GM19025 (cell line): ENCODE data around the gene CCDC136.
A peak's percentile ranks its signal among the peaks of the same experiment; 100 is the strongest.

Experiments used
- ATAC-seq: cut with Tn5 transposase; IDR thresholded peaks from one replicate; pipeline ENCODE4 v1.9.1; 2021; ENCODE audit warnings: mild to moderate bottlenecking, low read depth, moderate library complexity; ENCODE audit not compliant: unreplicated experiment

CCDC136 gene

DNA sequence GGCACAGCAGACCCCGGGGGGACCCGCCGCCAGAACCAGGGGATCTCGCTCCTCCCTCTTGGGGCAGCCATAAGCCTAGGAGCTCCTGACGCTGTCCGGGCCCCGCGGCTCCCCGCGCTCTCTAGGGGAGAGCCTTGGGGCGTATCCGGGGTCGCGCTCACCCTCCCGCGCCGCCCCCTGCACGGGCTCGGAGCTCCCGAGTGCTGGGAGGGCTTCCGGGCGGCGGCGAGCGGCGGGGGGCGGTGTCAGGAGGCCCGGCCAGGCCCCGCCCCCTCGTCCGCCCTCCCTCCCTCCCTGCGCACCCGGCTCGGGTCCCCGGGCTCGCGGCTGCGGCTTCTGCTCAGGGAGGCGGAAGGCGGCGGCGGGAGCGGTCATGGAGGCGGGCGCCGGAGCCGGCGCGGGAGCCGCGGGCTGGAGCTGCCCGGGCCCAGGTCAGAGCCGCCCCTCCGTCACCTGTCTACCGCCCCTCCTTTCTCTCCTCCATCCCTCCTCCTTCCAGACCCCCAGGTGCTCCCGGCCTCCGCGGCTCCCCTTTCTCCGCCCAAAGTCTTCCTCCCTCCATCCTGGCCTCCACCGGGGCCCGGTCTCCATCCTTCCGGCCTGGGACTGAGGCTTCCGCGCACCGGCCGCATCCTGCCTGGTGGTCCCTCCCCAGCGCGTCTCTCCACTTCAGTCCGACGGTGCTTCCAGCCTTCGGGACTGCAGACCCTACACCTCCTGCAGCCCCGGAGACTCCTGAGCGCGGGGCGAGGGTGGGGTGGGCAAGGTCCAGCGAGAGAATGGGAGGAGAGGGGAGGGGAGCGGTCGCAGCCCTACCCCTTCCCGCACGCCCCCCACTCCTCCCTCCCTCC, at the start of gene CCDC136:
CCDC136 (plus strand) TSS at position 848 of the 851 bp plus-strand sequence. CDS start 444 bp downstream, outside the sequence.
- ATAC-seq: peak; percentile 86

DNA sequence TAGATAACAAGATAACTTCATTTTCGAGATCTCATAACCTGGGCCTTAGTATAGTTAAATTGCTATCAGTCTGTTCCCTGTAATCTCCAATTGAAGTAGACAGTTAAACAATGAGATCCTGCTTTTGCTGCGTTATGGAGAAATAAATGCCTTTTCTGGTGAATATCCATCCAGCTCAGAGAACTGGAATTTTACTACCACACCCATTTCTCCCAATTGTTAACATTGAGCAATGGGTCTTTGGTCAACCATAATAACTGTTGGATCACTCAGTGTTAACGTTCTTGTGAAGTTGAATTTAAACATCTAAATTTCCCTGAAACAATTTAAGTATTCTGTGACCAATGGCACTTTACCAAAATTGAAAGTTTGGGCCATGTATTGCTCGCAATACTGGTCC, 49.6 kb upstream of the CCDC136 start:
- ATAC-seq: no peak

DNA sequence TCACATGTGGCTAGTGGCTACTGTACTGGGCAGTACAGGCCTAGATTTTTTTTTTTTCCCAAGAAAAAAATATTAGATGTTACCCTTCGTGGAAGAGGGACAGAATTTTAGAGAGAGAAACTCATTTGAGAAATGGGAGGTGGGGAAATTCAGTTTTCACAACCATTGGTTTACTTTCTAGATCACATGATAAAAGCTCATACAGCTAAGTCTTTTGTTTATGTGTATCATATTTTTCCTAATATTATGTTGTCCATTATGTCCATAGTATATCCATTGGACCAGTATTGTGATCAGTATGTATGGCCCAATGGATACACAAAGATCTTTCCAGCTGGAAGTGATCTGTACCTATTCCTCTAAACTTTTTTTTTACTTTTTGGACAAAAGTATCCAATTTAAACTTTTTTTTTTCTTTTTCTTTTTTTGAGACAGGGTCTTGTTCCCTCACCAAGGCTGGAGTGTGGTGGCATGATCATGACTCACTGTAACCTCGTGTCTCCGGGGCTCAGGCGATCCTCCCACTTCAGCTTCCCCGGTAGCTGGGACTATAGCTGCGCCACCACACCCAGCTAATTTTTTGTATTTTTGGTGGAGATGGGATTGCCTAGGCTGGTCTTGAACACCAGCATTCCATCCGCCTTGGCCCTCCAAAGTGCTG, 48.5 kb upstream of the CCDC136 start:
- no peak for ATAC-seq

DNA sequence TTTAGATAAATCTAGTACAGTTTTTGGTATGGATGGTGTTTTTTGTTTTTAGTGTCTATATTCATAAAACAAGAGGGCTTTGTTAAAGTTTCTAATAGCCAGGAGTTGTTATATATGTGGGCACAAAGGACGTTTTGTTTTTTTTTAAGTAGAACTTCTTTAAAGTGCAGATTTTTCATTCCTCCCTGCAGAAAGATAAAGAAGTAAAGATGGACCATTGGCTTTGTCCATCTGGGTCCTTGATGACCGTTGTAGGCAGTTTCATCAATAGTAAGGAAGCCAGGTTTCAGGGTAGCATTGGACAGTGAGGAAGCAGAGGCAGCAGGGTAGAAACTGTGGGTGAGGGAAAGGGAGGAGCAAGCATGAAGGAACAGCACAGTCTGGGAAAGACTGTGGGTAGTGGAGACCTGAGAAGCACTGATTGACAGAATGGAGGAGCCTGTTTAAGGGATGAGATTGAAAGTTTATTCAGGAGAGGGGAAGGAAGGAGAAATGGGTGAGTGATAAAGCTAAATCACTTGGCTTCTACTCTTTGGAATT, 47.3 kb upstream of the CCDC136 start:
- ATAC-seq: no peak

DNA sequence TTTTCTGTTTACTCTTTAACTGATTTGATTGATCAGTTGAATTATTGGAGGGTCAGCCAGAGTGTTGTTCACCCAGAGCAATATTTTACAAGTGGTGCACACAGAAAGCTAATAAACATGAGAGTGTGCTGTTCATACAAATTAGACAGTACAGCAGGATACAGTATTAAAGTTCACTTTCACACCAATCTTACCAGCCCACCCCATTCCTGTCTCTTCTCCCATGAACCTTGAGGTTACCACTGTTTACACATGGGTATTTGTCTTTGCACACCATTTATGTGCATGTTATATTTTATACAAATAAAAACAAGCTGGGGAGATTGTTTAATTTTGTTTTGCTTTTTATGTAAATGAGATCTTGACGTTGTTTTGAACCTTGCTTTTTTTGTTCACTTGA, 46.1 kb upstream of the CCDC136 start:
- ATAC-seq: no peak

DNA sequence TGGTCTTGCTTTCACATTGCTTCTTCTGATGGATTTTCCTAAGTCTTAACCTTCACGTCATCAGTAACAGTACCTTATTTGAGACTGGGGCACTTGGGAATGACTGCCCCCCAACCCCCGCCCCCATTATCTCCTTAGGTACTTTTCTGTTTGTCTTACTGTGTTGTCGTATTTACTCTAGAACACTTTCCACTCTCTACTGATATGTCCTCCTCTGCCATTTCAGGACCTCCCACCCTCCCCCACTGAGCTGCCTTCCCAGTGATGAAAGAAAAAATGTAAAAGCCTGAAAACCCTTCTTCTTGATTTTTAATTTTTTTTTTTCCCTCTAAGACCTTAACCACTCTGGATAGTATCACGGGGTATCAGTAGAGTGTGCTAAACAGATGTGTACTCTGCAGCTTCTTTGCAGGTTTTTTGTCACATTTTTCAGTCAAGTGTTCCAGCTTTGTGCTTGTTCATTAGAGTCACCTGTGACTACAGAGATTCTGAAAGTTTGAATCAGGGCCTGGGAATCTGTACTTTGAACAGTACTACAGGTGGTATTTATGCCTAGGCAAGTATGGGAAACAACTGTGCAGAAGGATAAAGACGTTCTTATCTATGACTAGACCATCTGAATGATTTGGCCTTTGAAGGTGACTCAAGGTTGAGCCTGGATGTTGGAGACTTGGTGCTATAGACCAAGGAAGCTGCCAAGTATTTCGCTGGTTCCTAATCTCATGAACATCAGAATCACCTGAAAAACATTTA, 44.3 kb upstream of the CCDC136 start:
- ATAC-seq: no peak

DNA sequence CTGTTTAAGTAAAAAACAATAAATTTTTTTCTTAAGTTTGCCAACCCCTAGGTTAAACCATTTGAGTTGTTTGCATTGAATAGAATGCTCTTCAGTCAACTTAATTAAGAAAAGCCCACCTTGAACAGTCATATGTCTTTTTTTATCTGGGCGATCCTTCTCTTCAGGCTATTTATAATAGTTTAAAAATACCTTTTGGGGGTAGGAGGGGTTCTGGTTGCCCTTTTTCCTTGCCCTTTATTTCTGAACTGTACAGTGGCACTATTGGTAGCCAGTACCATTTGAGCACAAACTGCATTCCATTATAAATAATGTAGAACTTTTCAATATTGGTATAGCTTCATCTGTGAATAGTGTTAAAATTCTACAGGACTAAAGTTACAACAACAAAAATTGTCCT, 39.5 kb upstream of the CCDC136 start:
- no peak for ATAC-seq

DNA sequence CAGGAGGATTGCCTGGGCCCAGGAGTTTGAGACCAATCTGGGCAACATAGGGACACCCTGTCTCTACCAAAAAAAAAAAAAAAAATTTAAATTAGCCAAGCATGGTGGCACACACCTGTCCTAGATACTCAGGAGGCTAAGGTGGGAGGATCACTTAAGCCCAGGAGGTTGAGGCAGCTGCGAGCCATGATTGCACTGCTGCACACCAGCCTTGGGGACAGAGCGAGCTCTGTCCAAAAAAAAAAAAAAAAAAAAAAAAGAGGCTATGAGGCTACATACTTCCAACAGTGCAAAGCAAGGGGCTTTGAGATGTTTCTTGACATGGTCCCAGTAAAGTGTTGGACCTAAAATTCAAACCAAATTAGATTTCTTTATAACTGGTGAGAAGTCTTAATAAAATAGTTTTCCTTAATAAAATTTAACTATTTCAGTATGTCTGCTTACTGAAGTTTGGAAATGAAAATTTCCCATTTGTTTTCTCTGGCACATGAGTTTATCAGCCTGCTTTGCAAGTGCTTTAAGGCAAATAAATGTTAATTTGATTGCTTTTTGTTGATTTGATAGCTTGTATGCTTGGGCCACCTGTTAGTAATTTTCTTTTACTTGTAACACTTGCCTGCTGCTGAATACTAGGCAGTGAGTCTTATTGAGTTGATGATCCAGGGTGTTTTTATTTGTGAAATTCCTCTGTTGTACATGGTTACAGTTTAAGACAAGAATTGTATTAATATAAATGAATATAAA, 36.5 kb upstream of the CCDC136 start:
- no peak for ATAC-seq

DNA sequence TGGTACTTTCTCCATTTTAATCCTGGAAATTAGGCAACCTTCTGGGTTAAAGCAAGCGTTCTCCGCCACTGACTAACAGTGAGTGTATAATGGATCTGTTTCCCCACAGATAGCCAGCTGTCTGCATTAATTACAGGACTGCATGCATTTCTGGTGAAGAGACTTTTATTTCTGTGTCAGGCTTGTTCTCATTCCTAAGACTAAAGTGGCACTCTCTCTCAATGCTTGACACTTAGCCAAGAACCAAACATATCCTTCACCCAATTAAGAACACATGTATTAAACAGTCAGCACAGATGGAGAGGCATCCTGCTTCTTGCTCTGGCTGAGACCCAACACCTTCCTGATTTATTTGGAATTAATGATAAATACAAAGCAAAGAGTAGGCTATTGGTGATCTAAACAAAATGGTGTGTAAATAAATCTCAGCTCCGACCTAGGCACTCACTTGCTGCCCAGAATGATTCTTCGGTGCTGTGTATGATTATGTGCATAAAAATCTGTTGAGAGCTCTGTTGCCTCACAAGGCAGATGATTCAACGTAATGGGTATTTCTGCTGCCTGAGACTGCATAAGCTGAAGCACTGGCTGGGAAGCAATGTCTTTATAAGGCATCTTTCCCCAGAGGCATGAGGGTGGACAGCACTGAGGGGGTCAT, 35.8 kb upstream of the CCDC136 start:
- no peak for ATAC-seq

DNA sequence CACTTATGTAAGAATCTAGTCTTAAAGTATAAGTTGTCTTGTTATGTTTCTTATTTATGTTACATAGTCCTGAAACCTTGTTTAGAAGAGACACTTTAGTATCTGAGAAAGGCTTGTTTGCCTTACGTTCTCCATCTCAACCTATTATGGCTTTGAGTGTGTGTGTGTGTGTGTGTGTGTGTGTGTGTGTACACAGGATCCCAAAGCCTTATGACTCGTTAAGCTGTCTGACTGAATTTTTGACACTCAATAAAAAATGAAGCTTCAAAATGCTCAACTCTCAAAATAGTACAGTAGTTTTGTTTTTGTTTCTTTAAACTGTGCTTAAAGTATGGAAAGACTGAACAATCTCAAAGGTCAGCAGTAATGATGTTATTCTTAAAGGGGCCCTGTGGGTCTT, 34.6 kb upstream of the CCDC136 start:
- ATAC-seq: no peak

DNA sequence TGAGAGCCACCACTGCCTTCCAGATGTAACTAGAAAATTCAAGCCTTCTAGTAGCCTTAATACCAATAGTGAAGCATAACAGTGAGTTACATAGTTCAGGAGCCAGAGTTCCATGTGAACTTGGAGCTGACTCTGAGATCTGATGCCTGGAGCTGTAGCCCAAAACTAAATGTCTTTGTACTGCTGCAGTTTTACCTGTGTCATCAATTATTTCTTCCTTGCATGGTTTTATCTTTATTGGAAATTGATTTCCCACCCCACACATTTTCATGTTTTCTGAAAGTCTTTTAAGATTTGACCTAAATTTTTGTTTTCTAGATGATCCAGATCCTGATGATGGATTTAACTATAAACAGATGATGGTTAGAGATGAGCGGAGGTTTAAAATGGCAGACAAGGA, 33.2 kb upstream of the CCDC136 start:
- no peak for ATAC-seq

DNA sequence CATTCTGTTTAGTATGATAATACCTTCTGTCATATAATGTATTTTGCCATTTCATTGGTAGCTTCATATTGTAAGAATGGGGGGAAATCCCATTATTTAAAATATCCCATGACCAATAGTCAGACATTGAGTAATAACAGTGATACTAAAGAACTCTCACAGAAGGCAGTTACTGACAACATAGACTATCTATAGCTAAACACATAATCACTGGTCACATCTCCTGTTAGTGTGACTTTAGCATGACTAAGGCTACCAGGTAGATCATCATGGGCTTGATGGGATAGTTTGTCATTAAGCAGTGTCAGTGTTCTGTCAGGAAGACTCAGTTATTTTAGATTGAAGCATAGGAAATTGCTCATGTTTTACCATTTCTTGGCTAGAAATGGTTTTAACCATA, 32.5 kb upstream of the CCDC136 start:
- ATAC-seq: no peak

DNA sequence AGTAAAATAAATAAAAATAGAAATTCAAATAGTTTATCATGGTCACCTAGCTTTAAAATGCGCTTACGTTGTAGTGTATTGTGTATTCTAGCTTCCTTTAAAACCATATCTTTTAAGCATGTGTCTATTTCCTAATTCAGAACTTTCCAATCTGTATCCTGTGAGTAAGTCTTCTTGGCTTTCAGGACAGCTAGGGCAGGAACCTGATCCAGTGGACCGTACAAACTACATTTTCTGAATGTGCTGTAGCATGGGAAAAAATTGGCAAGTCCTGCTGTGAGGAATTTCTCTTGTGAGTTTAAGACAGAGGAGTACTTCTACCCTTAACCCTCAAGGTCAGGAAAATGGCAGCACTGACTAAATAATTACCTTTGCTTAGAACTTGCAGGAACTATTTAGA, 28.2 kb upstream of the CCDC136 start:
- ATAC-seq: no peak

DNA sequence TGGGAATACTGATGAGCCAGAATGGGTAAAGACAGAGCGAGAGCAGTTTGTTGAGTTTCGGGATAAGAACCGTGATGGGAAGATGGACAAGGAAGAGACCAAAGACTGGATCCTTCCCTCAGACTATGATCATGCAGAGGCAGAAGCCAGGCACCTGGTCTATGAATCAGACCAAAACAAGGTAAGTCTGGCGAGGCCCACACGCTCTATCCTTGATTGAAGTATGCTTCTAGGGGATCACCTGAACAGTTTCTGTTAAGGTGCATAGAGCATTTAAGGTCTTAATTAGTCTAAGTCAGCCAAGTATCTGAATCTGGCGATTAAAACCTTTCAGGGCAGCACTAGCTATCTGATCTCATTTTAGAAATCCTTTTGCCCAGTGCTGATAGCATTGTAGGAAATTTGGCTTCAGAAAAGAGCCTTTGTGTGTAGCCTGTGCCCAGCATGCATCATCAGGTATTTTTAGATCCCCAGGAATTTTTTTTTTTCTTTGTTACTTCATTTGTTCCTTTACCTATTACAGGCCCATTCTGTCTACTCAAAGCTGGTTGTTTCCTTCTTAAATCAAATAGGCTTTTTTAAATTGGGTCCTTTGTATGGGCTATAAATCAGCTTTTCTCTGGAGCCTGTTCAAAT, 24.2 kb upstream of the CCDC136 start:
- no peak for ATAC-seq

DNA sequence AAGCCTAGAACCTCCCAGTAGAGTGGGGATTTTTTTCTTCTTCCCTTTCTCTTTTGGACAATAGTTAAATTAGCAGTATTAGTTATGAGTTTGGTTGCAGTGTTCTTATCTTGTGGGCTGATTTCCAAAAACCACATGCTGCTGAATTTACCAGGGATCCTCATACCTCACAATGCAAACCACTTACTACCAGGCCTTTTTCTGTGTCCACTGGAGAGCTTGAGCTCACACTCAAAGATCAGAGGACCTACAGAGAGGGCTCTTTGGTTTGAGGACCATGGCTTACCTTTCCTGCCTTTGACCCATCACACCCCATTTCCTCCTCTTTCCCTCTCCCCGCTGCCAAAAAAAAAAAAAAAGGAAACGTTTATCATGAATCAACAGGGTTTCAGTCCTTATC, 21.5 kb upstream of the CCDC136 start:
- no peak for ATAC-seq

DNA sequence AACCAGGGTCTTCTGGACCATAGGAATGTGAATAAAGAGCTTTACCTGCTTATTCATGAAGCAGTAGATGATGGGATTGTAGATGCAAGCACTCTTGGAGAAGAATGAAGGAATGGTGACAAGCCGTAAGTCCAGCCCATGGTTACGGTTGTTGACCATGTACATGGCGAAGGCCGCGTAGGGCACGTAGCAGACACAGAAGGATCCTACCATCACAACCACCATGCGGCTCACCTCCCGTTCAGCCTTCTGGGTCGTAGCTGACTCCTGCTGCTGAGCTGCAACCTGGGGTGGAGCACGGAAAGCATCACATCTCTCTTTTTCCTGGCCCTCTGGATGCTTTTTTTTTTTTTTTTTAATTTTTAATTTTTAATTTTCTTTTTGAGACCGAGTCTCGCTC, 18.2 kb upstream of the CCDC136 start:
- ATAC-seq: no peak

DNA sequence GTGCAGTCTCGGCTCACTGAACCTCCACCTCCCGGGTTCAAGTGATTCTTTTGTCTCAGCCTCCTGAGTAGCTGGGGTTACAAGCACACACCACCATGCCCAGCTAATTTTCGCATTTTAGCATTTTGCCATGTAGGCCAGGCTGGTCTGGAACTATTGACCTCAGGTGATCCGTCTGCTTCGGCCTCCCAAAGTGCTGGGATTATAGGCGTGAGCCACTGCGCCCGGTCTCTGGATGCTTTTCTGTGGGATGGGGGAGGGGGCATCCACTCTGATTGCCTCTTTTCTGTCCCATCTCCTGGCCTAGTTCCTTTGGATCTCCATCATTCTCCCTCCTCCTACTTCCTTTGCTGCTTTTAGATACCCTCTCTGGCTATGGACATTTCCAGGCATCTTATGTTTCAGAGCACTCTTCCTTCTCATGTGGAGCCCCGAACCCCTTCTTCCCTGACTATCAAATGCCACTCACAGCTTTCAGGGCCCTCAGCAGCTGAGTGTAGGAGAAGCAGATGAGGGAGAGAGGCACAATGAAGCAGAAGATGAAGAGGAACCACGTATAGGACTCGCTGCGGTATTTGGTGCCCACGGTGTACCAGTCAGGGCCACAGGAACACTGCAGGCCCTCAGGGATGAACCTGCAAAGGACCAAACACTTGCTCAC, 17.6 kb upstream of the CCDC136 start:
- no peak for ATAC-seq

DNA sequence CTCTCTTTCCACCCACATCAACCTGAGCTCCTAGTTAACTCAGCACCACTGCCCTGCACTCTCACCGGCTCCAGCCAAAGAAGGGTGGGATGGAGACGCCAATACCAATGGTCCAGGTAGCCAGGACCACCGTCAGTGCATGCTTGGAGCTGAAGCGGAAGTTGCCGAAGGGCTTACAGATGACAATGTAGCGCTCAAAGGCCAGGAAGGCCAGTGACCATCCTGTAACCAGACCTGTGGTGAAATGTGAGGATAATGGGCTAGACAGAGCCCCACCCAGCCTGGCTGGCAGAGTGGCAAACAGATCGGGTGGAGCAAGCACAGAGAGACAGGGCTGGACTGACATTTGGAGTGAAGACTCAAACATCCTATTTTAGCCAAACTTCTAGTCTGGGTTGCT, 16.8 kb upstream of the CCDC136 start:
- ATAC-seq: no peak
